ENCODE data around the gene DOLPP1.

DNA sequence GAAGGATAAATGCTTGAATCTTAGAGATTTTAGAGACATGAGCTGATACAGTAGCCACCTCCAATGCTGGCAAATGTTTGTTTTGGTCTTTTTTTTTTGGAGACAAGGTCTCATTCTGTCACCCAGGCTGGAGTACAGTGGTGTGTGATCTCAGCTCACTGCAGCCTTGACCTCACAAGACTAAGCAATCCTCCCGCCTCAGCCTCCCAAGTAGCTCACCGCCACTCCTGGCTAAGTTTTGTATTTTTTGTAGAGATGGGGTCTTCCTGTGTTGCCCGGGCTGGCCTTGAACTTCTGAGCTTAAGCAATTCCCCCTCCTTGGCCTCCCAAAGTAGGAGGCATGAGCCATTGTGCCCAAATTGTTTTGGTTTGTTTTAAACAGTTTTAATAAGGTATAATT lies 6.8 kb upstream of the DOLPP1 start:
- TF ChIP-seq, protein P1, sequence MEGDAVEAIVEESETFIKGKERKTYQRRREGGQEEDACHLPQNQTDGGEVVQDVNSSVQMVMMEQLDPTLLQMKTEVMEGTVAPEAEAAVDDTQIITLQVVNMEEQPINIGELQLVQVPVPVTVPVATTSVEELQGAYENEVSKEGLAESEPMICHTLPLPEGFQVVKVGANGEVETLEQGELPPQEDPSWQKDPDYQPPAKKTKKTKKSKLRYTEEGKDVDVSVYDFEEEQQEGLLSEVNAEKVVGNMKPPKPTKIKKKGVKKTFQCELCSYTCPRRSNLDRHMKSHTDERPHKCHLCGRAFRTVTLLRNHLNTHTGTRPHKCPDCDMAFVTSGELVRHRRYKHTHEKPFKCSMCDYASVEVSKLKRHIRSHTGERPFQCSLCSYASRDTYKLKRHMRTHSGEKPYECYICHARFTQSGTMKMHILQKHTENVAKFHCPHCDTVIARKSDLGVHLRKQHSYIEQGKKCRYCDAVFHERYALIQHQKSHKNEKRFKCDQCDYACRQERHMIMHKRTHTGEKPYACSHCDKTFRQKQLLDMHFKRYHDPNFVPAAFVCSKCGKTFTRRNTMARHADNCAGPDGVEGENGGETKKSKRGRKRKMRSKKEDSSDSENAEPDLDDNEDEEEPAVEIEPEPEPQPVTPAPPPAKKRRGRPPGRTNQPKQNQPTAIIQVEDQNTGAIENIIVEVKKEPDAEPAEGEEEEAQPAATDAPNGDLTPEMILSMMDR (IDR thresholded peaks at IDR 0.05): no peak
- no peak for TF ChIP-seq POLR2A (IDR thresholded peaks at IDR 0.05)
- TF ChIP-seq EP300 (IDR thresholded peaks at IDR 0.05; ENCODE audit: low read depth): no peak

Data from transverse colon (tissue), 3 donors.